ENCODE data around the gene CELSR2.

DNA sequence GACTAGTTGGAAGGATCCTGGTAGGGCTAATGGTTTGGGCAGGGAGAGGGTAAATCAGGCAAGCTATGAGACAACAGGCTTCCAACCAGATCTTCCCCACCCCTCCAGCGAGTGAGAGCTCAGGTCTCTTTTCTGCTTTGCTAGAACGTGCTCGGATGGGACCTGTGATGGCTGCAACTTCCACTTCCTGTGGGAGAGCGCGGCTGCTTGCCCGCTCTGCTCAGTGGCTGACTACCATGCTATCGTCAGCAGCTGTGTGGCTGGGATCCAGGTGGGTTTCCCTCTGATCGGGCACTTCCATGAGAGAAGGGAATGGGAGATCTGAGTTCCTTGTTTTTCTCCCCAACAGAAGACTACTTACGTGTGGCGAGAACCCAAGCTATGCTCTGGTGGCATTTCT is 49.6 kb upstream of the CELSR2 start:
- TF ChIP-seq, protein P1, sequence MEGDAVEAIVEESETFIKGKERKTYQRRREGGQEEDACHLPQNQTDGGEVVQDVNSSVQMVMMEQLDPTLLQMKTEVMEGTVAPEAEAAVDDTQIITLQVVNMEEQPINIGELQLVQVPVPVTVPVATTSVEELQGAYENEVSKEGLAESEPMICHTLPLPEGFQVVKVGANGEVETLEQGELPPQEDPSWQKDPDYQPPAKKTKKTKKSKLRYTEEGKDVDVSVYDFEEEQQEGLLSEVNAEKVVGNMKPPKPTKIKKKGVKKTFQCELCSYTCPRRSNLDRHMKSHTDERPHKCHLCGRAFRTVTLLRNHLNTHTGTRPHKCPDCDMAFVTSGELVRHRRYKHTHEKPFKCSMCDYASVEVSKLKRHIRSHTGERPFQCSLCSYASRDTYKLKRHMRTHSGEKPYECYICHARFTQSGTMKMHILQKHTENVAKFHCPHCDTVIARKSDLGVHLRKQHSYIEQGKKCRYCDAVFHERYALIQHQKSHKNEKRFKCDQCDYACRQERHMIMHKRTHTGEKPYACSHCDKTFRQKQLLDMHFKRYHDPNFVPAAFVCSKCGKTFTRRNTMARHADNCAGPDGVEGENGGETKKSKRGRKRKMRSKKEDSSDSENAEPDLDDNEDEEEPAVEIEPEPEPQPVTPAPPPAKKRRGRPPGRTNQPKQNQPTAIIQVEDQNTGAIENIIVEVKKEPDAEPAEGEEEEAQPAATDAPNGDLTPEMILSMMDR (conservative IDR thresholded peaks at IDR 0.05; ENCODE audit: low read depth, low read length): no peak
- no peak for TF ChIP-seq EZH2 (IDR thresholded peaks at IDR 0.05; ENCODE audit: borderline replicate concordance, low read depth, low read length, poor library complexity, severe bottlenecking)
